H9 (cell line): ENCODE data around the gene CCL26. TPM values are rescaled to one million over a fixed set of nuclear protein-coding genes. Genes with fewer than 3 reads are reported as not detected.

Source experiments
- DNase-seq: peaks from one replicate; pipeline ENCODE4 v3.0.0-alpha.2; 2017
- H2AFZ ChIP-seq: one replicate; pipeline ENCODE4 v1.6.1; 2013; ENCODE audit warnings: mild to moderate bottlenecking, low read length, control low read depth, moderate library complexity
- H2AK5ac ChIP-seq: 2 replicates; pipeline ENCODE4 v1.6.1; 2013; ENCODE audit warnings: low read length, control low read depth, mixed read lengths; ENCODE audit not compliant: insufficient read length
- H2BK120ac ChIP-seq: one replicate; pipeline ENCODE4 v1.6.1; 2013; ENCODE audit warnings: low read depth, mild to moderate bottlenecking, low read length, control low read depth, inconsistent platforms; ENCODE audit not compliant: poor library complexity, severe bottlenecking
- H2BK12ac ChIP-seq: 2 replicates; pipeline ENCODE4 v1.6.1; 2013; ENCODE audit warnings: low read length, control low read depth, mixed read lengths, low read depth; ENCODE audit not compliant: insufficient read length
- H2BK15ac ChIP-seq: 2 replicates; pipeline ENCODE4 v1.6.1; 2013; ENCODE audit warnings: low read depth, low read length, control low read depth
- H2BK20ac ChIP-seq: one replicate; pipeline ENCODE4 v1.6.1; 2013; ENCODE audit warnings: low read depth, mild to moderate bottlenecking, low read length, control low read depth, inconsistent platforms; ENCODE audit not compliant: poor library complexity, severe bottlenecking
- H2BK5ac ChIP-seq: 2 replicates; pipeline ENCODE4 v1.6.1; 2013; ENCODE audit warnings: low read length, control low read depth, mixed read lengths; ENCODE audit not compliant: insufficient read length
- H3K14ac ChIP-seq: 2 replicates; pipeline ENCODE4 v1.6.1; 2013; ENCODE audit warnings: low read length, control low read depth; ENCODE audit not compliant: insufficient read depth
- H3K18ac ChIP-seq: 2 replicates; pipeline ENCODE4 v1.6.1; 2013; ENCODE audit warnings: low read depth, mild to moderate bottlenecking, mixed read lengths, low read length, control low read depth; ENCODE audit not compliant: insufficient read length
- H3K23ac ChIP-seq: 2 replicates; pipeline ENCODE4 v1.6.1; 2013; ENCODE audit warnings: low read length, control low read depth, mixed read lengths, low read depth; ENCODE audit not compliant: insufficient read length
- H3K23me2 ChIP-seq: 2 replicates; pipeline ENCODE4 v1.6.1; 2013; ENCODE audit warnings: low read depth, mild to moderate bottlenecking, mixed read lengths, low read length, control low read depth; ENCODE audit not compliant: insufficient read length, poor library complexity, severe bottlenecking
- H3K27ac ChIP-seq: 2 replicates; pipeline ENCODE4 v1.5.1; 2013; ENCODE audit warnings: low read length, control low read depth, mixed read lengths, low read depth; ENCODE audit not compliant: insufficient read length
- H3K27me3 ChIP-seq: 2 replicates; pipeline ENCODE4 v1.6.1; 2013; ENCODE audit warnings: low read length, control low read depth, inconsistent platforms; ENCODE audit not compliant: insufficient read depth
- H3K4ac ChIP-seq: 2 replicates; pipeline ENCODE4 v1.6.1; 2013; ENCODE audit warnings: low read depth, mild to moderate bottlenecking, control low read depth, inconsistent platforms, low read length, moderate library complexity
- H3K4me1 ChIP-seq: 2 replicates; pipeline ENCODE4 v1.6.1; 2013; ENCODE audit warnings: low read length, control low read depth, inconsistent platforms; ENCODE audit not compliant: insufficient read depth
- H3K4me2 ChIP-seq: 2 replicates; pipeline ENCODE4 v1.6.1; 2013; ENCODE audit warnings: low read length, control low read depth, mixed read lengths; ENCODE audit not compliant: insufficient read length, insufficient read depth
- H3K56ac ChIP-seq: 2 replicates; pipeline ENCODE4 v1.6.1; 2013; ENCODE audit warnings: low read depth, mild to moderate bottlenecking, mixed read lengths, low read length, control low read depth; ENCODE audit not compliant: insufficient read length
- H3K79me1 ChIP-seq: 2 replicates; pipeline ENCODE4 v1.6.1; 2013; ENCODE audit warnings: low read depth, mild to moderate bottlenecking, moderate library complexity, low read length, control low read depth, inconsistent platforms; ENCODE audit not compliant: insufficient read depth, poor library complexity, severe bottlenecking
- H3K79me2 ChIP-seq: 2 replicates; pipeline ENCODE4 v1.6.1; 2013; ENCODE audit warnings: low read length, control low read depth, inconsistent platforms; ENCODE audit not compliant: insufficient read depth
- H3K9ac ChIP-seq: 2 replicates; pipeline ENCODE4 v1.6.1; 2013; ENCODE audit warnings: low read length, control low read depth, mixed read lengths; ENCODE audit not compliant: insufficient read length; ENCODE audit errors: extremely low read depth
- H3K9me3 ChIP-seq: one replicate; pipeline ENCODE4 v1.6.1; 2013; ENCODE audit warnings: low read depth, low read length, inconsistent platforms; ENCODE audit not compliant: control insufficient read depth
- H3T11ph ChIP-seq: one replicate; pipeline ENCODE4 v1.6.1; 2013; ENCODE audit warnings: mild to moderate bottlenecking, low read length, control low read depth, inconsistent platforms
- H4K20me1 ChIP-seq: one replicate; pipeline ENCODE4 v1.6.1; 2013; ENCODE audit not compliant: control insufficient read depth, insufficient read length, insufficient read depth
- H4K5ac ChIP-seq: 2 replicates; pipeline ENCODE4 v1.6.1; 2013; ENCODE audit warnings: low read depth, mild to moderate bottlenecking, mixed read lengths, low read length, control low read depth; ENCODE audit not compliant: insufficient read length
- H4K8ac ChIP-seq: replicated peaks from 2 replicates; pipeline ENCODE4 v1.6.1; 2013; ENCODE audit warnings: low read length, control low read depth, mixed read lengths, low read depth; ENCODE audit not compliant: insufficient read length
- H4K91ac ChIP-seq: 2 replicates; pipeline ENCODE4 v1.6.1; 2013; ENCODE audit warnings: low read depth, mild to moderate bottlenecking, moderate library complexity, mixed read lengths, low read length, control low read depth; ENCODE audit not compliant: insufficient read length
- H3K27ac Mint-ChIP-seq, 3 experiments: 2 replicates in 2 of 3; 3 replicates in 1 of 3; pipeline ENCODE4 v1.8.0; 2020 to 2021; ENCODE audit warnings: mixed read lengths in 3 of 3, mild to moderate bottlenecking in 1 of 3, moderate library complexity in 1 of 3
- H3K27me3 Mint-ChIP-seq: 2 replicates; pipeline ENCODE4 v1.8.0; 2021; ENCODE audit warnings: low read depth, mild to moderate bottlenecking, moderate library complexity, mixed read lengths
- H3K36me3 Mint-ChIP-seq, 3 experiments: 2 replicates in 2 of 3; 3 replicates in 1 of 3; pipeline ENCODE4 v1.8.0; 2020 to 2021; ENCODE audit warnings: low read depth in 3 of 3, mixed read lengths in 3 of 3; ENCODE audit not compliant: insufficient read depth in 1 of 3
- H3K4me1 Mint-ChIP-seq, 2 experiments: 2 replicates each; pipeline ENCODE4 v1.8.0; 2020; ENCODE audit warnings: mixed read lengths in 2 of 2
- H3K4me3 Mint-ChIP-seq, 2 experiments: 2 replicates in 1 of 2; 3 replicates in 1 of 2; pipeline ENCODE4 v1.8.0; 2020 to 2021; ENCODE audit warnings: mild to moderate bottlenecking in 2 of 2, mixed read lengths in 2 of 2, moderate library complexity in 1 of 2
- H3K9me3 Mint-ChIP-seq, 2 experiments: 2 replicates in 1 of 2; 3 replicates in 1 of 2; pipeline ENCODE4 v1.8.0; 2020; ENCODE audit warnings: mild to moderate bottlenecking in 2 of 2, mixed read lengths in 2 of 2, moderate library complexity in 1 of 2
- WGBS: extraction: QIAGEN DNeasy Blood & Tissue Kit; methylation state at CpG from one replicate; pipeline ENCODE4 v1.1.7; 2013; ENCODE audit warnings: missing lambda C conversion rate, low lambda C conversion rate, mixed read lengths; ENCODE audit not compliant: insufficient read length; ENCODE audit errors: extremely low coverage; 5-methylcytosine and 5-hydroxymethylcytosine counted together
- total RNA-seq: library from RNA; stranded (reverse); gene quantifications from 2 replicates; pipeline ENCODE4 v1.2.1, GENCODE V29; 2021
- TF ChIP-seq, protein P1 (sequence below): fragments of 200-600 bp; sonication (generic); conservative IDR thresholded peaks from 3 replicates; pipeline ENCODE4 v1.8.0; 2021; ENCODE audit warnings: antibody characterized with exemption, mild to moderate bottlenecking

CCL26 gene
- total RNA-seq, 1 experiment from 2014 or later, result 9.3 TPM

DNA sequence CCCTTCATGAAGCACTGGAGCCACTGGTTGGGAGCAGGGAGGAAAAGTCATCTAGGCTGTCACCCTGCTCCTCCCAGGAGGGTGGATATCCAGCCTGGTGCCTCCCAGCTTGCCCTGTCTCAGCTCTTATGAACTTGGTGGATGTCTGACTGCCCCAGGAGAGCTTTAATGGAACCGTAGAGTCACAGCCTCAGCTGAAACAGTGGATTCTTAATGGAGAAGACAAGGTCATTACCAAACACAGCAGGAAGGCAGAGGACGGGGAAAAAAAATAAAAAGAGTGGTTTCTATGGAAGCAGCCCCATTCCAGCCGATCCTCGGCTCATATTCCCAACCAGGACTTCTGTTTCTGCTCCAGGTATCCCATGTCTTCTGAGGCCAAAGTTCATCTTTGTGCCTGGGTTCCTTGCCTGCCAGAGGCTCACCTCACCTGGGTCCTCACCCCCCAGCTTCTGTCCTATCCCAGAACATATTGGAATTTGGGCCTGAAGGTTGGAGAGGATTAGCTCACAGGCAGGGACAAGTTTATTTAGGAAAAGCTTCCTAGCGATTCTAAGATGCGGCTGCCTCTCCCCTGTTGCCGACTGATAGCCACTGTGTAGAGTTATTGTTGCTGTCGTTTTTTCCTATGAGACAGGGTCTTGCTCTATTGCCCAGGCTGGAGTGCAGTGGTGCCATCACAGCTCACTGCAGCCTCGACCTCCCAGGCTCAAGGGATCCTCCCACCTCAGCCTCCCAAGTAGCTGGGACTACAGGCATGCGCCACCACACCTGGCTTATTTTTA is 15.6 kb downstream of the CCL26 start:
- H3K36me3 Mint-ChIP-seq, result no peaks in the 10 kb centered on the region
- H3K27ac Mint-ChIP-seq, result no peak overlapping the region
- no peak overlapping the region for H2BK5ac ChIP-seq

More for the DNA sequence above, 15.6 kb downstream of the CCL26 start:
- Mint-ChIP-seq H3K4me1 (peaks cover 3 to 5% of the 10 kb centered on the region in 2 experiments; a peak in 3 of 4 replicates), H3K27me3 (no peaks in the 10 kb centered on the region; the same call in 1 of the 2 replicates), H3K9me3 (peaks cover 0 to 3% of the 10 kb centered on the region in 2 experiments; a peak in 1 of 5 replicates), H3K4me3 (no peak overlapping the region)
- Histone ChIP-seq H2BK15ac (no peak overlapping the region; the same call in none of the 2 replicates), H3K4ac (no peak overlapping the region), H3T11ph (no peak overlapping the region), H2BK20ac (no peak overlapping the region), H4K8ac (no peak overlapping the region), H3K56ac (no peak overlapping the region), H3K79me1 (no peaks in the 10 kb centered on the region), H4K20me1 (no peaks in the 10 kb centered on the region), H3K79me2 (no peaks in the 10 kb centered on the region), H3K4me2 (no peak overlapping the region), H3K27ac (no peak overlapping the region), H3K9ac (no peak overlapping the region), H4K91ac (no peak overlapping the region), H3K18ac (no peak overlapping the region), H3K14ac (peak overlapping the region; percentile 65), H2BK12ac (no peak overlapping the region), H2AFZ (no peak overlapping the region), H3K4me1 (no peaks in the 10 kb centered on the region), H2BK120ac (no peak overlapping the region), H4K5ac (no peak overlapping the region), H3K27me3 (no peaks in the 10 kb centered on the region), H3K23ac (no peak overlapping the region), H2AK5ac (no peak overlapping the region), H3K23me2 (no peaks in the 10 kb centered on the region), H3K9me3 (no peaks in the 10 kb centered on the region)
- no CpG with 5 or more reads among the region's 10 CpGs for WGBS
- no peak for DNase-seq
- TF ChIP-seq, protein P1, sequence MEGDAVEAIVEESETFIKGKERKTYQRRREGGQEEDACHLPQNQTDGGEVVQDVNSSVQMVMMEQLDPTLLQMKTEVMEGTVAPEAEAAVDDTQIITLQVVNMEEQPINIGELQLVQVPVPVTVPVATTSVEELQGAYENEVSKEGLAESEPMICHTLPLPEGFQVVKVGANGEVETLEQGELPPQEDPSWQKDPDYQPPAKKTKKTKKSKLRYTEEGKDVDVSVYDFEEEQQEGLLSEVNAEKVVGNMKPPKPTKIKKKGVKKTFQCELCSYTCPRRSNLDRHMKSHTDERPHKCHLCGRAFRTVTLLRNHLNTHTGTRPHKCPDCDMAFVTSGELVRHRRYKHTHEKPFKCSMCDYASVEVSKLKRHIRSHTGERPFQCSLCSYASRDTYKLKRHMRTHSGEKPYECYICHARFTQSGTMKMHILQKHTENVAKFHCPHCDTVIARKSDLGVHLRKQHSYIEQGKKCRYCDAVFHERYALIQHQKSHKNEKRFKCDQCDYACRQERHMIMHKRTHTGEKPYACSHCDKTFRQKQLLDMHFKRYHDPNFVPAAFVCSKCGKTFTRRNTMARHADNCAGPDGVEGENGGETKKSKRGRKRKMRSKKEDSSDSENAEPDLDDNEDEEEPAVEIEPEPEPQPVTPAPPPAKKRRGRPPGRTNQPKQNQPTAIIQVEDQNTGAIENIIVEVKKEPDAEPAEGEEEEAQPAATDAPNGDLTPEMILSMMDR, result no peak
